B cell (primary cell): ENCODE data around the gene UGT1A7. TPM values are rescaled to one million over a fixed set of nuclear protein-coding genes. Genes with fewer than 3 reads are reported as not detected.

ENCODE experiments used
- ATAC-seq: fragments of 200-7000 bp; cut with Tn5 transposase; one replicate; pipeline ENCODE4 v1.10.0; 2021; ENCODE audit warnings: low read depth, mild to moderate bottlenecking, moderate number of reproducible peaks, moderate library complexity
- CTCF ChIA-PET: fragments of 350-600 bp; sonication (Branson Sonifier 250); formaldehyde crosslinking; loops from one replicate; lab custom pipeline; 2021; ENCODE audit warnings: antibody characterized with exemption, inconsistent platforms; lab: Charles Lee
- POLR2A ChIA-PET: fragments of 350-600 bp; sonication (Branson Sonifier 250); formaldehyde crosslinking; loops from one replicate; lab custom pipeline; 2021; ENCODE audit warnings: antibody characterized with exemption; lab: Charles Lee
- DNase-seq: peaks from one replicate; pipeline ENCODE4 v3.0.0; 2013
- H2AFZ ChIP-seq: 2 replicates; pipeline ENCODE4 v1.6.1; 2012; ENCODE audit warnings: mild to moderate bottlenecking, low read depth, low read length; ENCODE audit not compliant: insufficient read depth, poor library complexity, severe bottlenecking
- H3K27ac ChIP-seq, 2 donors: 1 replicate in 1 of 2; 2 replicates in 1 of 2; pipeline ENCODE4 v1.5.1; 2012 to 2013; ENCODE audit warnings: low read length in 2 of 2, mild to moderate bottlenecking in 2 of 2, moderate library complexity in 1 of 2
- H3K27me3 ChIP-seq, 4 experiments: fragments of 200-600 bp in 1 of 4; sonication (generic) in 1 of 4; replicated peaks in 1 of 4; 1 replicate in 2 of 4; 2 replicates in 2 of 4; pipeline versions ENCODE4 v1.6.1 to v1.7.0; 2013 to 2016; ENCODE audit warnings: low read length in 3 of 4, mild to moderate bottlenecking in 2 of 4, mixed read lengths in 1 of 4, moderate library complexity in 1 of 4; ENCODE audit not compliant: insufficient read depth in 4 of 4, control insufficient read depth in 3 of 4; ENCODE audit errors: control extremely low read depth in 1 of 4
- H3K36me3 ChIP-seq, 2 experiments: replicated peaks in 1 of 2; 1 replicate in 1 of 2; 2 replicates in 1 of 2; pipeline versions ENCODE4 v1.6.1 to v1.7.1; 2013; ENCODE audit warnings: low read length in 1 of 2; ENCODE audit not compliant: insufficient read depth in 2 of 2, control insufficient read depth in 1 of 2; ENCODE audit errors: control extremely low read depth in 1 of 2, extremely low read depth in 1 of 2
- H3K4me1 ChIP-seq, 2 donors: fragments of 200-600 bp in 1 of 2; sonication (generic) in 1 of 2; 1 replicate in 1 of 2; 2 replicates in 1 of 2; pipeline versions ENCODE4 v1.5.1 to v1.6.1; 2013 to 2017; ENCODE audit warnings: low read length in 2 of 2; ENCODE audit not compliant: control insufficient read depth in 2 of 2, insufficient read depth in 2 of 2
- H3K4me2 ChIP-seq: replicated peaks from 2 replicates; pipeline ENCODE3; 2012; ENCODE audit warnings: mild to moderate bottlenecking, low read depth, low read length; ENCODE audit not compliant: poor library complexity, severe bottlenecking
- H3K4me3 ChIP-seq, 5 experiments: fragments of 200-600 bp in 1 of 5; sonication (generic) in 1 of 5; 1 replicate in 3 of 5; 2 replicates in 2 of 5; pipeline versions ENCODE4 v1.5.1 to v1.7.0; 2011 to 2016; ENCODE audit warnings: low read length in 4 of 5, mild to moderate bottlenecking in 4 of 5, low read depth in 2 of 5, control low read depth in 1 of 5, moderate library complexity in 1 of 5; ENCODE audit not compliant: insufficient read depth in 1 of 5; ENCODE audit errors: control extremely low read depth in 1 of 5, extremely low read depth in 1 of 5
- H3K79me2 ChIP-seq: fragments of 200-600 bp; sonication (generic); one replicate; pipeline ENCODE4 v1.6.0; 2016; ENCODE audit warnings: low read length; ENCODE audit not compliant: control insufficient read depth, insufficient read depth
- H3K9ac ChIP-seq: fragments of 200-600 bp; sonication (generic); 2 replicates; pipeline ENCODE4 v1.6.1; 2017; ENCODE audit warnings: mild to moderate bottlenecking, low read length, moderate library complexity
- H3K9me3 ChIP-seq, 3 donors: one replicate each; pipeline versions ENCODE4 v1.6.1 to v1.7.1; 2013; ENCODE audit warnings: low read length in 2 of 3; ENCODE audit not compliant: control insufficient read depth in 2 of 3, insufficient read depth in 1 of 3; ENCODE audit errors: control extremely low read depth in 1 of 3
- H4K20me1 ChIP-seq: 2 replicates; pipeline ENCODE4 v1.6.0; 2012; ENCODE audit warnings: mild to moderate bottlenecking, low read length; ENCODE audit not compliant: insufficient read depth, control insufficient read depth, poor library complexity, severe bottlenecking
- H3K27ac Mint-ChIP-seq: one replicate; pipeline ENCODE4 v1.8.0; 2021; ENCODE audit warnings: mixed read lengths
- H3K27me3 Mint-ChIP-seq: one replicate; pipeline ENCODE4 v1.8.0; 2021; ENCODE audit warnings: mixed read lengths
- H3K4me1 Mint-ChIP-seq: one replicate; pipeline ENCODE4 v1.8.0; 2021; ENCODE audit warnings: mixed read lengths
- H3K4me3 Mint-ChIP-seq: one replicate; pipeline ENCODE4 v1.8.0; 2021; ENCODE audit warnings: mixed read lengths
- H3K9me3 Mint-ChIP-seq: one replicate; pipeline ENCODE4 v1.8.0; 2022; ENCODE audit warnings: mixed read lengths; ENCODE audit not compliant: insufficient read depth
- CTCF ChIP-seq: fragments of 200-600 bp; IDR thresholded peaks from one replicate; pipeline ENCODE4 v1.8.0; 2022; ENCODE audit warnings: antibody characterized with exemption, mild to moderate bottlenecking
- EZH2 ChIP-seq: IDR thresholded peaks from 2 replicates; pipeline ENCODE4 v1.6.1; 2012; ENCODE audit warnings: borderline replicate concordance, low read depth, mild to moderate bottlenecking, moderate library complexity, low read length; ENCODE audit not compliant: insufficient read depth, poor library complexity, severe bottlenecking
- WGBS: methylation state at CpG from one replicate; pipeline ENCODE4 v1.1.5; 2013; ENCODE audit warnings: missing lambda C conversion rate; ENCODE audit not compliant: insufficient coverage; 5-methylcytosine and 5-hydroxymethylcytosine counted together
- intact Hi-C: fragments of 100-400 bp; cut with micrococcal nuclease; formaldehyde crosslinking; loops from one replicate; pipeline ENCODE4 v1.10.0; 2022
- polyA plus RNA-seq: library from polyadenylated mRNA; depleted of rRNA; stranded (reverse); fragments of >200 nt; gene quantifications from 2 replicates; pipeline ENCODE4 v1.2.3, GENCODE V29; 2012
- total RNA-seq, 2 donors: library from RNA; stranded (reverse); fragments of 120-200 nt in 1 of 2; gene quantifications; 1 replicate in 1 of 2; 2 replicates in 1 of 2; pipeline versions ENCODE4 v1.2.3 to v1.2.4, GENCODE V29; 2013 to 2022

Gene UGT1A7
- total and polyA plus RNA-seq, 2 donors (not counting 1 experiment from before 2014, with no cell fraction given): not detected

- peaks cover 2% of the 10 kb centered on the region for H3K9me3 Mint-ChIP-seq
- Histone ChIP-seq H4K20me1 (no peaks in the 10 kb centered on the region), H3K27me3 (peaks cover 0 to 4% (median 0%) of the 10 kb centered on the region in 4 experiments), H3K9me3 (no peaks in the 10 kb centered on the region), H3K79me2 (no peaks in the 10 kb centered on the region), H3K9ac (no peak overlapping the region), H2AFZ (no peak overlapping the region), H3K4me1 (no peaks in the 10 kb centered on the region), H3K4me2 (no peak overlapping the region), H3K27ac (no peak overlapping the region), H3K4me3 (no peak overlapping the region), H3K36me3 (no peaks in the 10 kb centered on the region)
- H3K4me3 Mint-ChIP-seq: no peak overlapping the region
- no peak overlapping the region for H3K27ac Mint-ChIP-seq
- intact Hi-C loops: no loop called here
- DNase-seq (no peak), ATAC-seq (no peak)
- ChIA-PET POLR2A (no interaction called here), CTCF (no interaction called here)
- TF ChIP-seq EZH2 (no peak), CTCF (no peak)
- no peaks in the 10 kb centered on the region for H3K4me1 Mint-ChIP-seq
- WGBS: 93% methylated on average over 2 of the region's 4 CpGs
- H3K27me3 Mint-ChIP-seq: peaks cover 39% of the 10 kb centered on the region
Observed at GRCh38 chr2:233761040-233761769, 79.5 kb downstream of the UGT1A7 start.

GRCh38 chr2:233764264-233764663 is 82.6 kb downstream of the UGT1A7 start:
- H3K27me3 ChIP-seq: peaks cover 0 to 4% (median 0%) of the 10 kb centered on the region in 4 experiments
- no peak overlapping the region for H3K4me2 ChIP-seq
- TF ChIP-seq CTCF (no peak), EZH2 (no peak)
- H3K79me2 ChIP-seq: no peaks in the 10 kb centered on the region
- H3K4me3 ChIP-seq: no peak overlapping the region
- DNase-seq (no peak), ATAC-seq (no peak)
- no peak overlapping the region for H2AFZ ChIP-seq
- Mint-ChIP-seq H3K4me1 (no peaks in the 10 kb centered on the region), H3K27ac (no peak overlapping the region), H3K27me3 (peaks cover 48% of the 10 kb centered on the region), H3K9me3 (peaks cover 2% of the 10 kb centered on the region), H3K4me3 (no peak overlapping the region)
- WGBS: 89% methylated on average over 7 of the region's 7 CpGs
- POLR2A ChIA-PET: no interaction called here
- no peaks in the 10 kb centered on the region for H3K36me3 ChIP-seq
- H3K27ac ChIP-seq: no peak overlapping the region
- no peaks in the 10 kb centered on the region for H4K20me1 ChIP-seq
- CTCF ChIA-PET: no interaction called here
- H3K9me3 ChIP-seq: no peaks in the 10 kb centered on the region
- H3K9ac ChIP-seq: no peak overlapping the region
- H3K4me1 ChIP-seq: no peaks in the 10 kb centered on the region
- intact Hi-C loops: no loop called here
